Measurements from ENCODE around the gene DDX21. TPM values are rescaled to one million over a fixed set of nuclear protein-coding genes. Genes with fewer than 3 reads are reported as not detected.
A peak's percentile ranks its signal among the peaks of the same experiment; 100 is the strongest.

DDX21 gene
- total and polyA plus RNA-seq, 9 of the 15 experiments (the other 6 are each of a cell fraction or from before 2014, with no cell fraction given): 143 to 365 (median 281) TPM

GRCh38 chr10:68955832-68956532 is at the start of gene DDX21 (continued):
- TF ChIP-seq MGA (IDR thresholded peaks at IDR 0.05): peak; percentile 79
- 0 out of 2 replicates have a peak, but pooled peaks have one; percentile 79 for TF ChIP-seq THAP7 (CRISPR knock-in tag; IDR thresholded peaks at IDR 0.05)
- TF ChIP-seq ZNF507 (tag; conservative IDR thresholded peaks at IDR 0.05): no peak
- no peak for TF ChIP-seq ZNF740 (CRISPR knock-in tag; IDR thresholded peaks at IDR 0.05)
- TF ChIP-seq ZNF740 (tag; IDR thresholded peaks at IDR 0.05): no peak
- TF ChIP-seq SIN3A (IDR thresholded peaks at IDR 0.05; ENCODE audit: borderline replicate concordance in 2 of 2, control insufficient read depth in 1 of 2, low read depth in 2 of 2, low read length in 2 of 2): peak; percentile 89 to 96
- no peak for TF ChIP-seq ILK (tag; IDR thresholded peaks at IDR 0.05; ENCODE audit: borderline replicate concordance, low read depth)
- no peak for TF ChIP-seq PBX2 (CRISPR knock-in tag; IDR thresholded peaks at IDR 0.05; ENCODE audit: low read depth)
- peak; percentile 40; the same call in 1 of the 2 replicates for TF ChIP-seq PBX2 (tag; conservative IDR thresholded peaks at IDR 0.05; ENCODE audit: low read depth)

All from K562 (cell line).